T47D (cell line): ENCODE data around the gene NGLY1.
A peak's percentile ranks its signal among the peaks of the same experiment; 100 is the strongest.

Experiments
- DNase-seq, 2 experiments: peaks; one replicate each; pipeline versions ENCODE4 v3.0.0 to v3.0.0-alpha.2; 2011 to 2012; ENCODE audit warnings: low read depth in 1 of 2, low spot score in 1 of 2
- JUND ChIP-seq: IDR thresholded peaks from 2 replicates; pipeline ENCODE4 v1.6.1; 2012; ENCODE audit warnings: low read depth
- in situ Hi-C: cut with HindIII; loops from 2 replicates; pipeline ENCODE4 v1.10.0; 2016; ENCODE audit warnings: low sequenced_read_pairs, low pct_unique_long_range_greater_than_20kb

NGLY1 gene

GRCh38 chr3:25782938-25783660 is at the start of gene NGLY1:
NGLY1 (minus strand) TSS chr3:25783443; CDS start chr3:25783390, 53 bp downstream.
- no peak for TF ChIP-seq JUND
- in situ Hi-C loops = no loop called here
- DNase-seq = peak; percentile 86 to 89

- TF ChIP-seq JUND = no peak
- DNase-seq = peak in 1 of 2 experiments; percentile 59
- in situ Hi-C loops = no loop called here
Observed at GRCh38 chr3:25831578-25831977, 48.3 kb upstream of the NGLY1 start.

GRCh38 chr3:25830373-25831280 is 47.4 kb upstream of the NGLY1 start:
- in situ Hi-C loops = no loop called here
- TF ChIP-seq JUND = no peak
- no peak for DNase-seq

- TF ChIP-seq JUND = no peak
- in situ Hi-C loops = no loop called here
- peak in 1 of 2 experiments; percentile 39 for DNase-seq
Observed at GRCh38 chr3:25826510-25826909, 43.3 kb upstream of the NGLY1 start.

- DNase-seq = no peak
- in situ Hi-C loops = no loop called here
- no peak for TF ChIP-seq JUND
Observed at GRCh38 chr3:25823314-25823713, 40.1 kb upstream of the NGLY1 start.

GRCh38 chr3:25821746-25822573 is 38.7 kb upstream of the NGLY1 start:
- no peak for TF ChIP-seq JUND
- no peak for DNase-seq
- in situ Hi-C loops = no loop called here

- in situ Hi-C loops = no loop called here
- DNase-seq = no peak
Observed at GRCh38 chr3:25820816-25821486, 37.7 kb upstream of the NGLY1 start.

GRCh38 chr3:25820366-25820765 is 37.1 kb upstream of the NGLY1 start:
- peak in 1 of 2 experiments; percentile 12 for DNase-seq
- no peak for TF ChIP-seq JUND

More at GRCh38 chr3:25820816-25821486, 37.7 kb upstream of the NGLY1 start:
- TF ChIP-seq JUND = no peak

GRCh38 chr3:25818335-25818734 is 35.1 kb upstream of the NGLY1 start:
- no peak for TF ChIP-seq JUND
- in situ Hi-C loops = no loop called here
- no peak for DNase-seq

More at GRCh38 chr3:25820366-25820765, 37.1 kb upstream of the NGLY1 start:
- in situ Hi-C loops = no loop called here

- DNase-seq = no peak
- TF ChIP-seq JUND = no peak
- in situ Hi-C loops = no loop called here
Observed at GRCh38 chr3:25817638-25818037, 34.4 kb upstream of the NGLY1 start.

GRCh38 chr3:25817107-25817506 is 33.9 kb upstream of the NGLY1 start:
- in situ Hi-C loops = no loop called here
- no peak for DNase-seq

GRCh38 chr3:25812644-25813043 is 29.4 kb upstream of the NGLY1 start:
- in situ Hi-C loops = no loop called here
- DNase-seq = no peak
- no peak for TF ChIP-seq JUND

More at GRCh38 chr3:25817107-25817506, 33.9 kb upstream of the NGLY1 start:
- TF ChIP-seq JUND = no peak
